Heart left ventricle (tissue), 16 donors: Measurements from ENCODE around the gene PARP4. TPM values are rescaled to one million over a fixed set of nuclear protein-coding genes. Genes with fewer than 3 reads are reported as not detected.

Experiments
- ATAC-seq, 4 donors: fragments of 200-7000 bp; cut with Tn5 transposase; one replicate each; pipeline ENCODE4 v1.9.1; 2020 to 2022; ENCODE audit warnings: moderate library complexity in 4 of 4, mild to moderate bottlenecking in 3 of 4, moderate number of reproducible peaks in 1 of 4
- DNase-seq, 5 donors: peaks; one replicate each; pipeline ENCODE4 v3.0.0-alpha.2; 2020
- H3K27ac ChIP-seq, 12 donors: fragments of 200-600 bp; sonication (generic) in 4 of 12; one replicate each; pipeline versions ENCODE4 v1.5.0 to v1.8.0; 2016 to 2022; ENCODE audit warnings: mild to moderate bottlenecking in 2 of 12
- H3K27me3 ChIP-seq, 9 donors: fragments of 200-600 bp; sonication (generic) in 2 of 9; one replicate each; pipeline versions ENCODE4 v1.5.1 to v1.8.0; 2016 to 2022; ENCODE audit warnings: mild to moderate bottlenecking in 3 of 9
- H3K36me3 ChIP-seq, 9 donors: fragments of 200-600 bp; sonication (generic) in 2 of 9; one replicate each; pipeline versions ENCODE4 v1.5.0 to v1.8.0; 2018 to 2022; ENCODE audit warnings: mild to moderate bottlenecking in 2 of 9
- H3K4me1 ChIP-seq, 12 donors: fragments of 200-600 bp; sonication (generic) in 4 of 12; one replicate each; pipeline versions ENCODE4 v1.5.0 to v1.8.0; 2016 to 2022; ENCODE audit warnings: mild to moderate bottlenecking in 3 of 12
- H3K4me3 ChIP-seq, 12 donors: fragments of 200-600 bp; sonication (generic) in 4 of 12; one replicate each; pipeline versions ENCODE4 v1.5.0 to v1.8.0; 2017 to 2022; ENCODE audit warnings: mild to moderate bottlenecking in 9 of 12, moderate library complexity in 4 of 12
- H3K9me3 ChIP-seq, 12 donors: fragments of 200-600 bp; sonication (generic) in 4 of 12; one replicate each; pipeline versions ENCODE4 v1.5.0 to v1.8.0; 2016 to 2022; ENCODE audit warnings: mild to moderate bottlenecking in 1 of 12
- CTCF ChIP-seq, 12 donors: fragments of 200-600 bp; sonication (generic) in 4 of 12; IDR thresholded peaks; one replicate each; pipeline versions ENCODE4 v1.5.0 to v1.8.0; 2018 to 2022; ENCODE audit warnings: antibody characterized with exemption in 12 of 12, mild to moderate bottlenecking in 5 of 12
- POLR2A ChIP-seq, 2 donors: fragments of 450-650 bp; IDR thresholded peaks; one replicate each; pipeline ENCODE4 v1.6.1; 2017; ENCODE audit warnings: antibody characterized with exemption in 2 of 2, mild to moderate bottlenecking in 2 of 2, moderate library complexity in 2 of 2
- WGBS, 4 donors: extraction: QIAGEN DNeasy Blood & Tissue Kit in 2 of 4; methylation state at CpG; one replicate each; pipeline versions ENCODE4 v1.1.5 to v1.1.7; 2013 to 2018; 5-methylcytosine and 5-hydroxymethylcytosine counted together
- intact Hi-C, 10 donors: fragments of 100-400 bp; cut with DNase I; formaldehyde crosslinking; loops; one replicate each; pipeline versions ENCODE4 v1.11.1 to v1.14.2; 2022
- polyA plus RNA-seq, 2 donors: library from polyadenylated mRNA; stranded (reverse); fragments of 200-250 nt; gene quantifications; one replicate each; pipeline ENCODE4 v1.2.3, GENCODE V29; 2013
- total RNA-seq, 9 donors: library from RNA; depleted of rRNA in 2 of 9; stranded (reverse); fragments of >200 nt in 2 of 9; fragmentation: NEBNext Ultra II Directional in 3 of 9; extraction: Animal tissue kit (Norgen Biotek cat#: 25700) in 3 of 9; gene quantifications; one replicate each; pipeline versions ENCODE4 v1.1.0 to v1.2.4, GENCODE V29; 2016 to 2023
- donor health status: ischemic (EF 13 %, LVEDD 7.1; RV severe dilation, severe dysfunction).
- donor health status: healthy with polysubstance abuse.
- donor health status: DM: no; HTN: yes; CAD: no.
- donor health status: DM: no; HTN: no; CAD: no.
- donor health status: ischemic (EF 25% LVEDD 6.9; RV normal size, moderate dysfunction).
- donor health status: ischemic (EF 25% LVEDD 5.7; RV mildly dilated, moderate dysfunction).
- donor health status: healthy.
- donor health status: DM: yes; HTN: yes; CAD: no.
- donor health status: ischemic (EF 35%, LVEDD 5.7; RV mildly dilated, moderate dysfunction).
- donor health status: nonischemic (EF 11% LVEDD 7.7; RV severe dilation, severe dysfunction).
- donor health status: DM: yes; HTN: yes; CAD: no.
- donor health status: PGD.
- donor health status: ischemic (EF 29% LVEDD 5.4; RV normal size, mild dysfunction).
- donor health status: nonischemic (EF 23%, LVEDD 6.1; RV moderate dilation, normal function).

PARP4 gene
- total and polyA plus RNA-seq, 11 donors, result 6.9 to 41.6 (median 20.7) TPM

GRCh38 chr13:24528816-24529398, 16.3 kb upstream of the PARP4 start:
- Histone ChIP-seq H3K36me3 (no peaks in the 10 kb centered on the region), H3K4me3 (no peak overlapping the region), H3K9me3 (no peaks in the 10 kb centered on the region), H3K27me3 (peaks cover 0 to 23% (median 3%) of the 10 kb centered on the region in 9 donors), H3K27ac (no peak overlapping the region), H3K4me1 (no peaks in the 10 kb centered on the region)
- intact Hi-C loops, result no loop called here
- ATAC-seq (no peak), DNase-seq (no peak)
- TF ChIP-seq POLR2A (IDR thresholded peaks at IDR 0.05) (no peak), CTCF (IDR thresholded peaks at IDR 0.05) (no peak)
- 69 to 82% (median 80%) methylated on average over 4 of the region's 4 CpGs for WGBS, 4 donors

GRCh38 chr13:24527266-24527775, 14.7 kb upstream of the PARP4 start:
- Histone ChIP-seq H3K9me3 (no peaks in the 10 kb centered on the region), H3K27ac (no peak overlapping the region), H3K4me3 (no peak overlapping the region), H3K36me3 (no peaks in the 10 kb centered on the region), H3K27me3 (peaks cover 0 to 23% (median 3%) of the 10 kb centered on the region in 9 donors), H3K4me1 (no peaks in the 10 kb centered on the region)
- TF ChIP-seq CTCF (IDR thresholded peaks at IDR 0.05) (no peak), POLR2A (IDR thresholded peaks at IDR 0.05) (no peak)
- ATAC-seq (no peak), DNase-seq (no peak)
- intact Hi-C loops, result no loop called here
- WGBS, 4 donors, result 85 to 92% (median 89%) methylated on average over 6 of the region's 6 CpGs

- Histone ChIP-seq H3K27ac (no peak overlapping the region), H3K4me3 (no peak overlapping the region), H3K4me1 (no peaks in the 10 kb centered on the region), H3K27me3 (peaks cover 0 to 3% (median 0%) of the 10 kb centered on the region in 9 donors), H3K9me3 (no peaks in the 10 kb centered on the region), H3K36me3 (no peaks in the 10 kb centered on the region)
- intact Hi-C loops, result no loop called here
- no peak for ATAC-seq
- WGBS, 4 donors, result 88 to 99% (median 97%) methylated on average over 1 of the region's 1 CpG
- no peak for DNase-seq
- TF ChIP-seq CTCF (IDR thresholded peaks at IDR 0.05) (no peak), POLR2A (IDR thresholded peaks at IDR 0.05) (no peak)
Measured at GRCh38 chr13:24520733-24521132, 8.2 kb upstream of the PARP4 start.

- intact Hi-C loops, result no loop called here
- TF ChIP-seq POLR2A (IDR thresholded peaks at IDR 0.05) (no peak), CTCF (IDR thresholded peaks at IDR 0.05) (no peak)
- Histone ChIP-seq H3K4me3 (no peak overlapping the region), H3K27ac (no peak overlapping the region), H3K36me3 (no peaks in the 10 kb centered on the region), H3K9me3 (no peaks in the 10 kb centered on the region), H3K4me1 (peaks cover 0 to 6% (median 4%) of the 10 kb centered on the region in 12 donors), H3K27me3 (peaks cover 0 to 2% (median 0%) of the 10 kb centered on the region in 9 donors)
- WGBS, 4 donors, result 70 to 81% (median 78%) methylated on average over 6 of the region's 6 CpGs
- no peak for ATAC-seq
- DNase-seq, result no peak
Measured at GRCh38 chr13:24516919-24517318, 4.3 kb upstream of the PARP4 start.
